IPS DF 19.7 (cell line): ENCODE results near the gene IGSF9B.
"Not testable (repeated sequence)": the region's sequence is repeated elsewhere in the genome, so short reads cannot be mapped to it uniquely, and the experiment has no call there.

Source experiments
- DNase-seq: peaks from one replicate; pipeline ENCODE4 v3.0.0-alpha.2; 2013; ENCODE audit warnings: low read depth, low spot score

IGSF9B gene, protein sequence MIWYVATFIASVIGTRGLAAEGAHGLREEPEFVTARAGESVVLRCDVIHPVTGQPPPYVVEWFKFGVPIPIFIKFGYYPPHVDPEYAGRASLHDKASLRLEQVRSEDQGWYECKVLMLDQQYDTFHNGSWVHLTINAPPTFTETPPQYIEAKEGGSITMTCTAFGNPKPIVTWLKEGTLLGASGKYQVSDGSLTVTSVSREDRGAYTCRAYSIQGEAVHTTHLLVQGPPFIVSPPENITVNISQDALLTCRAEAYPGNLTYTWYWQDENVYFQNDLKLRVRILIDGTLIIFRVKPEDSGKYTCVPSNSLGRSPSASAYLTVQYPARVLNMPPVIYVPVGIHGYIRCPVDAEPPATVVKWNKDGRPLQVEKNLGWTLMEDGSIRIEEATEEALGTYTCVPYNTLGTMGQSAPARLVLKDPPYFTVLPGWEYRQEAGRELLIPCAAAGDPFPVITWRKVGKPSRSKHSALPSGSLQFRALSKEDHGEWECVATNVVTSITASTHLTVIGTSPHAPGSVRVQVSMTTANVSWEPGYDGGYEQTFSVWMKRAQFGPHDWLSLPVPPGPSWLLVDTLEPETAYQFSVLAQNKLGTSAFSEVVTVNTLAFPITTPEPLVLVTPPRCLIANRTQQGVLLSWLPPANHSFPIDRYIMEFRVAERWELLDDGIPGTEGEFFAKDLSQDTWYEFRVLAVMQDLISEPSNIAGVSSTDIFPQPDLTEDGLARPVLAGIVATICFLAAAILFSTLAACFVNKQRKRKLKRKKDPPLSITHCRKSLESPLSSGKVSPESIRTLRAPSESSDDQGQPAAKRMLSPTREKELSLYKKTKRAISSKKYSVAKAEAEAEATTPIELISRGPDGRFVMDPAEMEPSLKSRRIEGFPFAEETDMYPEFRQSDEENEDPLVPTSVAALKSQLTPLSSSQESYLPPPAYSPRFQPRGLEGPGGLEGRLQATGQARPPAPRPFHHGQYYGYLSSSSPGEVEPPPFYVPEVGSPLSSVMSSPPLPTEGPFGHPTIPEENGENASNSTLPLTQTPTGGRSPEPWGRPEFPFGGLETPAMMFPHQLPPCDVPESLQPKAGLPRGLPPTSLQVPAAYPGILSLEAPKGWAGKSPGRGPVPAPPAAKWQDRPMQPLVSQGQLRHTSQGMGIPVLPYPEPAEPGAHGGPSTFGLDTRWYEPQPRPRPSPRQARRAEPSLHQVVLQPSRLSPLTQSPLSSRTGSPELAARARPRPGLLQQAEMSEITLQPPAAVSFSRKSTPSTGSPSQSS (N-terminal part only)

DNA sequence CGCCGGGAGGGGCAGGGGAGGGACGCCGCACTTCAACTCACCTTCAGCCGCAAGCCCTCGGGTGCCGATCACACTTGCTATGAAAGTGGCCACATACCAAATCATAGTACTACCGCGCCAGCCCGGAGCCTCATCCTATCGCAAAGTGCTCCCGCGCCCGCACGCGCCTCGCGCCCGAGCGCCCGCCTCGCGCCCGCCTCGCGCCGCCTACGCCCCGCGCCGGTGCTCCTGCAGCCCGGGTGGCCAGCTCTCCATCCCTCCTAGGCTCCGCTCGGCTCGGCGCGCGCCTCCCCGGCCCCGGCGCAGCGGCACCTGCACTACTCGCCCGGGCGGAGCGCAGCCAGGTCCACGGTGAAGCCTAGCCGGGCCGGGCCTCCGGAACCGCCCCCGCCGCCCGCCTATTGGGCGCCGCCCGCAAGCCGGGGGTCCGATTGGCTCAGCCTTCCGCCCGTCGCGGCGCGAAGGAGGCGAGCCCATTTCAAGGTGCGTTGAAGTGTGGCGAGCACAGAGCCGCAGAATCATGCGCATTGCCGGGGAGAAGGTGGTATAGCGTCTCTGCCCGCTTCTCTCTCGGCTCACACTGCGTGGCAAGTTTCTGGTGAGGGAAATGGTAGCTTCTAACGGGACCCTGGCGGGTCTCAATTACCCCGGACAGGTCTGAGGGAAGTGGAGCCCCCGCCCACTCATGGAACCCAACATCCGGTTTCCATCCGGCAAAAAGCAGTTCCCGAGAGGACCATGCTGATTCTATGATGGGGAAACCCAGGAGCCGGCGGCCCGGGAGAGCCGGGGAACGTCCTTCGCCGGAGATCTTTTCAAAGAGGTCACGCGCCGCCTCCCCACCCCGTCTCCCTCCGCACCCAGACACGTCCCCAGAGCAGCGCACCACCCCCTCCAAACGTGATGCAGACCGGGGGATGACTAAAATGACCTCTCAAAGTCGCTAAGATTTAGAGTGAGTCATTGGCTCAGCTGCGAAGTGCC lies at the start of gene IGSF9B:
Gene IGSF9B, minus strand, starts transcription at position 319 of the 984 bp plus-strand sequence. Its CDS starts 214 bp downstream, at position 105.
- DNase-seq = no peak

- no peak for DNase-seq
These were observed 47.9 kb upstream of the IGSF9B start for GRCh38 chr11:134004496-134005172.

GRCh38 chr11:134003792-134004495 lies 47.2 kb upstream of the IGSF9B start:
- no peak for DNase-seq

DNA sequence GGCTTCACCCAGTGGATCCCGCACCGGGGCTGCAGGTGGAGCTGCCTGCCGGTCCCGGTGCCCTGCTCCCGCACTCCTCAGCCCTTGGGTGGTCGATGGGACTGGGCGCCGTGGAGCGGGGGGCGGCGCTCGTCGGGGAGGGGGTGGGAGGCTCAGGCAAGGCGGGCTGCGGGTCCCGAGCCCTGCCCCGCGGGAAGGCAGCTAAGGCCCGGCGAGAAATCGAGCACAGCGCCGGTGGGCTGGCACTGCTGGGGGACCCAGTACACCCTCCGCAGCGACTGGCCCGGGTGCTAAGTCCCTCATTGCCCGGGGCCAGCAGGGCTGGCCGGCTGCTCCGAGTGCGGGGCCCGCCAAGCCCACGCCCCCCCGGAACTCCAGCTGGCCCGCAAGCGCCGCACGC lies 46.1 kb upstream of the IGSF9B start:
- not testable (repeated sequence) for DNase-seq

DNA sequence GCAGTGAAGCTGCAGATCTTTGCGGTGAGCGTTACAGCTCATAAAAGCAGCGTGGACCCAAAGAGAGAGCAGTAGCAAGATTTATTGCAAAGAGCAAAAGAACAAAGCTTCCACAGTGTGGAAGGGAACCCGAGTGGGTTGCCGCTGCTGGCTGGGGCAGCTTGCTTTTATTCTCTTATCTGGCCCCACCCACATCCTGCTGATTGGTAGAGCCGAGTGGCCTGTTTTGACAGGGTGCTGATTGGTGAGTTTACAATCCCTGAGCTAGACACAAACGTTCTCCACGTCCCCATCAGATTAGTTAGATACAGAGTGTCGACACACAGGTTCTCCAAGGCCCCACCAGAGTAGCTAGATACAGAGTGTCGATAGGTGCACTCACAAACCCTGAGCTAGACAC lies 45.6 kb upstream of the IGSF9B start:
- not testable (repeated sequence) for DNase-seq

DNA sequence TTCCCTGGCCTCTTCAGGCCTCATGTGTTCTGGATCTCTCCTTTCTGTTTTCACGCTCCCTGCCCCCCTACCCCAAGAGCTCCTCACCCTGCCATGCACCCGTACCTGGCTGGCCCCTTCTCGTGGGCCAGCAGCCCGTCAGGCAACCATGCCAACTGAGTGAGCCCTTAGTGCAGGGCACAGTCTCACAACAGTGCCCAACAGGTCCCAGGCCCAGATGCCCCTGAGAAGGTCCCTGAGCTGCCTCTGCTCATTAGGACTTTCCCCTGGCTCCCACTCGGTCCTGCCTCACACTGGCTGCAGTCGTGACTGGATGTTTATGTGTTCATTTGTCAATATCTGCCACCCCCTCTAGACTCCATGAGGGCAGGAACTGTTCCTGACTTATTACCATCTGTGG lies 44.8 kb upstream of the IGSF9B start:
- DNase-seq = no peak

GRCh38 chr11:134001088-134001487 lies 44.3 kb upstream of the IGSF9B start:
- no peak for DNase-seq

- DNase-seq = no peak
These were observed 42.6 kb upstream of the IGSF9B start for GRCh38 chr11:133999355-133999754.

DNA sequence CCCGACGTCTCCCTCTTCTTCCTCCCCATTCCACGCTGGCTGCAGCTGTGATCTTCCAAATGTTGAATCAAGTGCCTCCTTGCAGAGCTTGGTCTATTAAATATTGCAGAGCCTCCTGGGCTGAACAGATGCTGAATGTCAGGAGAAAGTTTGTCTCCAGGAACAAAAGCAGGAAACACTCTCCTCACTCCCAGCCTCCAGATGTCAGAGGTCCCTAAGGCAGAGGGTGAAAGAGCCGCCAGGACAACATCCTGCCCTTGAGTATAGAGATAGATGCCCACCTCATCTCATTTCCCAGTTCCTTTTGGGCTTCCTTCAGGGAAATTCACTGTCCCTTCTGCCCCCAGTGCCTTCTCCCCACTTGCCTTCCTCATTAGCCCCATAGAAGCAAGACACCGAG lies 40.8 kb upstream of the IGSF9B start:
- DNase-seq = no peak

DNA sequence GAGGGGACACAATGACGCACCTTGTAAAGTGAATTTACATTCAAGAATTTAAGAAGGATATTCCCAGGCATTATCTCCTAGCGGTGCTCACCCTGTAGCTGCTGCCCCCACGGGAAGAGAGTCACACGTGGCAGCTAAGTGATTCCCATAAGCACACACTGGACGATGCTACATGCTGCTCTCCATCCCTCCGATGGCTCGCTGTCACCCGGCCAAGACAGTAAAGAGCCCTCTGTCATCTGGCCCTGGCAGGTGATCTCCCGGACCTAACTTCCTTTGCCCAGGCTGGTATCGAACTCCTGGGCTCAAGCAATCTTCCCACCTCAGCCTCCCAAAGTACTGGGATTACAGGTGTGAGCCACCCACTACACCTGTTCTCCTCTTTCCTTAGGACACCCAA lies 39.9 kb upstream of the IGSF9B start:
- DNase-seq = no peak

GRCh38 chr11:133995066-133995465 lies 38.3 kb upstream of the IGSF9B start:
- no peak for DNase-seq

- no peak for DNase-seq
These were observed 37.2 kb upstream of the IGSF9B start for GRCh38 chr11:133993921-133994320.

GRCh38 chr11:133993107-133993506 lies 36.3 kb upstream of the IGSF9B start:
- no peak for DNase-seq

GRCh38 chr11:133992121-133992520 lies 35.4 kb upstream of the IGSF9B start:
- DNase-seq = no peak

- DNase-seq = no peak
These were observed 34.3 kb upstream of the IGSF9B start for GRCh38 chr11:133991101-133991500.

- no peak for DNase-seq
These were observed 33.7 kb upstream of the IGSF9B start for GRCh38 chr11:133990501-133990900.

- no peak for DNase-seq
These were observed 32.1 kb upstream of the IGSF9B start for GRCh38 chr11:133988686-133989410.

DNA sequence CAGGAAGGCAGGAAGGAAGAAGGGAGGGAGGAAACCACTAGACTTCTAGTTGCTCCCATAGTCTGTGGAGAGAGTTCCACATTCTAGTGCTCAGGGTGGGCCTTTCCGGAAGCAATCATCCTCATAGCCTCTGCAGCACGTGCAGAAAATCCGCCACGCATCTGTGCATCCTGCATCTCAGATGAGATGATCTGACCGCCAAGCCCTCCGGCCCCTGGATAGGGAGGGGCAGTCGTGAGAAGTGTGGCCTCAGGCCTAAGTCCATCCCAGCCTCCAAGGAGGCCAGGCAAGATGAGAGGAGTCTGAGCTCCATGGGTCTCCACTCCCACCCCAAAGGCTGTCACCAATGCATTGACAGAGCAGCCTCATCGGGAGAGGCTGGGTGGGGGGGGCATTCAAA lies 30.4 kb upstream of the IGSF9B start:
- no peak for DNase-seq
